ENCODE data around the gene COL6A3. TPM values are rescaled to one million over a fixed set of nuclear protein-coding genes. Genes with fewer than 3 reads are reported as not detected.
A peak's percentile ranks its signal among the peaks of the same experiment; 100 is the strongest.

COL6A3 gene
- total RNA-seq, 6 experiments from 2014 or later = 409 to 759 (median 458) TPM

GRCh38 chr2:237289139-237289538 is 124.8 kb downstream of the COL6A3 start:
- no peak for DNase-seq
- Mint-ChIP-seq H3K36me3 (ENCODE audit: low read depth) (peaks cover 3% of the 10 kb centered on the region), H3K27ac (no peak overlapping the region; the same call in 1 of the 2 replicates), H3K4me1 (ENCODE audit: low read depth) (peaks cover 58% of the 10 kb centered on the region), H3K4me3 (no peak overlapping the region), H3K27me3 (ENCODE audit: insufficient read depth) (no peaks in the 10 kb centered on the region; the same call in 1 of the 2 replicates), H3K9me3 (no peaks in the 10 kb centered on the region)
- TF ChIP-seq CTCF (IDR thresholded peaks at IDR 0.05) = no peak

- no peak for DNase-seq
- H3K27ac Mint-ChIP-seq = peak overlapping the region; percentile 15; the same call in 1 of the 2 replicates
- H3K9me3 Mint-ChIP-seq = no peaks in the 10 kb centered on the region
- no peak overlapping the region for H3K4me3 Mint-ChIP-seq
- no peak for TF ChIP-seq CTCF (IDR thresholded peaks at IDR 0.05)
- no peaks in the 10 kb centered on the region; the same call in 1 of the 2 replicates for H3K27me3 Mint-ChIP-seq (ENCODE audit: insufficient read depth)
- H3K4me1 Mint-ChIP-seq (ENCODE audit: low read depth) = peaks cover 49% of the 10 kb centered on the region
- H3K36me3 Mint-ChIP-seq (ENCODE audit: low read depth) = peaks cover 3% of the 10 kb centered on the region
These were observed 126.1 kb downstream of the COL6A3 start for GRCh38 chr2:237287872-237288271.

GRCh38 chr2:237283131-237283928 is 130.6 kb downstream of the COL6A3 start:
- H3K27me3 Mint-ChIP-seq (ENCODE audit: insufficient read depth) = no peaks in the 10 kb centered on the region; the same call in 1 of the 2 replicates
- peak; percentile 65 for DNase-seq
- H3K36me3 Mint-ChIP-seq (ENCODE audit: low read depth) = no peaks in the 10 kb centered on the region; the same call in 1 of the 2 replicates
- H3K9me3 Mint-ChIP-seq = no peaks in the 10 kb centered on the region
- H3K4me3 Mint-ChIP-seq = peak overlapping the region; percentile 31; the same call in 1 of the 2 replicates
- peaks cover 10% of the 10 kb centered on the region for H3K4me1 Mint-ChIP-seq (ENCODE audit: low read depth)
- peak overlapping the region; percentile 95 for H3K27ac Mint-ChIP-seq
- TF ChIP-seq CTCF (IDR thresholded peaks at IDR 0.05) = no peak

- peak; percentile 57 for DNase-seq
- H3K27ac Mint-ChIP-seq = peak overlapping the region; percentile 95
These were observed 131.3 kb downstream of the COL6A3 start for GRCh38 chr2:237282568-237283128.

GRCh38 chr2:237281836-237282306 is 132.1 kb downstream of the COL6A3 start:
- TF ChIP-seq CTCF (IDR thresholded peaks at IDR 0.05) = no peak
- Mint-ChIP-seq H3K4me1 (ENCODE audit: low read depth) (no peaks in the 10 kb centered on the region), H3K4me3 (peak overlapping the region; percentile 65), H3K27me3 (ENCODE audit: insufficient read depth) (no peaks in the 10 kb centered on the region; the same call in 1 of the 2 replicates), H3K36me3 (ENCODE audit: low read depth) (no peaks in the 10 kb centered on the region), H3K9me3 (no peaks in the 10 kb centered on the region), H3K27ac (peak overlapping the region; percentile 95)
- peak; percentile 94 for DNase-seq

More at GRCh38 chr2:237282568-237283128, 131.3 kb downstream of the COL6A3 start:
- peaks cover 3% of the 10 kb centered on the region for H3K4me1 Mint-ChIP-seq (ENCODE audit: low read depth)
- no peaks in the 10 kb centered on the region; the same call in 1 of the 2 replicates for H3K36me3 Mint-ChIP-seq (ENCODE audit: low read depth)
- H3K9me3 Mint-ChIP-seq = no peaks in the 10 kb centered on the region
- TF ChIP-seq CTCF (IDR thresholded peaks at IDR 0.05) = no peak
- H3K4me3 Mint-ChIP-seq = peak overlapping the region; percentile 65
- no peaks in the 10 kb centered on the region; the same call in 1 of the 2 replicates for H3K27me3 Mint-ChIP-seq (ENCODE audit: insufficient read depth)

All from HFFc6 (cell line).